Suppressor macrophage treated with lipopolysaccharide for 1 hour (primary cell): ENCODE data around the gene P2RY2.
A peak's percentile ranks its signal among the peaks of the same experiment; 100 is the strongest.

Experiments used
- DNase-seq, 3 donors: peaks; one replicate each; pipeline ENCODE4 v3.0.0-alpha.2; 2020 to 2022

The P2RY2 gene

GRCh38 chr11:73218106-73218829 lies at the start of gene P2RY2:
Gene P2RY2, plus strand, starts transcription at chr11:73218281. Its CDS starts 15,879 bp downstream, at chr11:73234160.
- DNase-seq, result peak; percentile 75 to 92 (median 86)

- DNase-seq, result no peak
These were observed 49.0 kb upstream of the P2RY2 start for GRCh38 chr11:73168925-73169579.

- no peak for DNase-seq
These were observed 47.9 kb upstream of the P2RY2 start for GRCh38 chr11:73170140-73170539.

- DNase-seq, result peak in 1 of 3 donors; percentile 39
These were observed 46.5 kb upstream of the P2RY2 start for GRCh38 chr11:73171436-73172161.

- no peak for DNase-seq
These were observed 45.0 kb upstream of the P2RY2 start for GRCh38 chr11:73172992-73173656.

- DNase-seq, result no peak
These were observed 44.2 kb upstream of the P2RY2 start for GRCh38 chr11:73173755-73174494.

- no peak for DNase-seq
These were observed 43.6 kb upstream of the P2RY2 start for GRCh38 chr11:73174495-73174791.

- DNase-seq, result no peak
These were observed 42.4 kb upstream of the P2RY2 start for GRCh38 chr11:73175551-73176144.

- peak in 2 of 3 donors; percentile 22 to 32 for DNase-seq
These were observed 41.8 kb upstream of the P2RY2 start for GRCh38 chr11:73176145-73176873.

GRCh38 chr11:73176874-73177155 lies 41.3 kb upstream of the P2RY2 start:
- no peak for DNase-seq

- no peak for DNase-seq
These were observed 40.7 kb upstream of the P2RY2 start for GRCh38 chr11:73177380-73177777.

- DNase-seq, result peak; percentile 87 to 91 (median 87)
These were observed 40.1 kb upstream of the P2RY2 start for GRCh38 chr11:73177778-73178539.

- DNase-seq, result no peak
These were observed 39.4 kb upstream of the P2RY2 start for GRCh38 chr11:73178681-73179080.

GRCh38 chr11:73182824-73183321 lies 35.2 kb upstream of the P2RY2 start:
- DNase-seq, result no peak

- peak; percentile 75 to 81 (median 78) for DNase-seq
These were observed 33.0 kb upstream of the P2RY2 start for GRCh38 chr11:73184953-73185671.

GRCh38 chr11:73185680-73186293 lies 32.3 kb upstream of the P2RY2 start:
- DNase-seq, result peak; percentile 62 to 72 (median 66)

GRCh38 chr11:73186294-73186850 lies 31.7 kb upstream of the P2RY2 start:
- DNase-seq, result peak; percentile 38 to 53 (median 45)

- no peak for DNase-seq
These were observed 31.2 kb upstream of the P2RY2 start for GRCh38 chr11:73186886-73187285.

- no peak for DNase-seq
These were observed 30.2 kb upstream of the P2RY2 start for GRCh38 chr11:73187854-73188253.
